Upper lobe of left lung (tissue), 6 donors: ENCODE results near the gene USP33. TPM values are rescaled to one million over a fixed set of nuclear protein-coding genes. Genes with fewer than 3 reads are reported as not detected.

Experiments
- ATAC-seq, 2 donors: fragments of 200-7000 bp; cut with Tn5 transposase; one replicate each; pipeline ENCODE4 v1.9.1; 2022; ENCODE audit warnings: mild to moderate bottlenecking in 2 of 2, moderate library complexity in 2 of 2; ENCODE audit not compliant: low FRiP score in 2 of 2
- DNase-seq, 2 donors: peaks; one replicate each; pipeline ENCODE4 v3.0.0-alpha.2; 2019 to 2020
- H3K27ac ChIP-seq, 4 donors: fragments of 200-600 bp; sonication (generic); one replicate each; pipeline ENCODE4 v1.5.1; 2016 to 2019
- H3K27me3 ChIP-seq, 4 donors: fragments of 200-600 bp; sonication (generic); one replicate each; pipeline ENCODE4 v1.5.1; 2017 to 2019
- H3K36me3 ChIP-seq, 4 donors: fragments of 200-600 bp; sonication (generic); one replicate each; pipeline ENCODE4 v1.5.1; 2016 to 2019
- H3K4me1 ChIP-seq, 4 donors: fragments of 200-600 bp; sonication (generic); one replicate each; pipeline ENCODE4 v1.5.1; 2018 to 2019
- H3K4me3 ChIP-seq, 4 donors: fragments of 200-600 bp; sonication (generic); one replicate each; pipeline ENCODE4 v1.5.1; 2017 to 2019; ENCODE audit warnings: mild to moderate bottlenecking in 2 of 4, moderate library complexity in 1 of 4
- H3K9me3 ChIP-seq, 4 donors: fragments of 200-600 bp; sonication (generic); one replicate each; pipeline ENCODE4 v1.5.1; 2018 to 2019
- CTCF ChIP-seq, 6 experiments: fragments of 450-650 bp in 4 of 6; fragments of 200-600 bp in 2 of 6; sonication (generic) in 2 of 6; IDR thresholded peaks; one replicate each; pipeline ENCODE4 v1.5.1; 2016 to 2019; ENCODE audit warnings: antibody characterized with exemption in 6 of 6
- EP300 ChIP-seq, 4 donors: sonication (generic); formaldehyde crosslinking; IDR thresholded peaks; one replicate each; pipeline ENCODE4 v1.5.1; 2017; ENCODE audit warnings: antibody characterized with exemption in 4 of 4, control low read depth in 2 of 4
- POLR2A ChIP-seq, 4 donors: fragments of 450-650 bp; IDR thresholded peaks; one replicate each; pipeline ENCODE4 v1.5.1; 2016 to 2017; ENCODE audit warnings: antibody characterized with exemption in 4 of 4, mild to moderate bottlenecking in 2 of 4
- POLR2AphosphoS5 ChIP-seq, 2 donors: sonication (generic); formaldehyde crosslinking; IDR thresholded peaks; one replicate each; pipeline ENCODE4 v1.5.1; 2017; ENCODE audit warnings: antibody characterized with exemption in 2 of 2
- WGBS, 2 donors: methylation state at CpG; one replicate each; pipeline ENCODE4 v1.1.5; 2017 to 2018; 5-methylcytosine and 5-hydroxymethylcytosine counted together
- total RNA-seq, 6 donors: library from RNA; depleted of rRNA in 4 of 6; stranded (reverse); fragments of >200 nt in 4 of 6; gene quantifications; one replicate each; pipeline versions ENCODE4 v1.1.0 to v1.2.1, GENCODE V29; 2016 to 2021
- donor health status: DM: no; HTN: no; CAD: no; lungs with moderate emphysema.
- donor health status: DM: no; HTN: yes; CAD: no; lungs with severe emphysema.

Gene USP33
- total RNA-seq, 6 donors from 2014 or later: 46.3 to 107 (median 58.7) TPM

- Histone ChIP-seq H3K9me3 (no peaks in the 10 kb centered on the region), H3K4me1 (peaks cover 0 to 28% (median 22%) of the 10 kb centered on the region in 4 donors), H3K36me3 (no peaks in the 10 kb centered on the region), H3K27ac (no peak overlapping the region), H3K27me3 (no peaks in the 10 kb centered on the region), H3K4me3 (no peak overlapping the region)
- TF ChIP-seq CTCF (IDR thresholded peaks at IDR 0.05): no peak
- no peak for TF ChIP-seq EP300 (IDR thresholded peaks at IDR 0.05)
- no peak for TF ChIP-seq POLR2AphosphoS5 (IDR thresholded peaks at IDR 0.05)
- no peak for TF ChIP-seq POLR2A (IDR thresholded peaks at IDR 0.05)
- DNase-seq (no peak), ATAC-seq (no peak)
- WGBS, 2 donors: 82 to 87% methylated on average over 1 of the region's 1 CpG
These were observed 85.8 kb downstream of the USP33 start for GRCh38 chr1:77673716-77674355.

- whole genome bisulfite sequencing, 2 donors: 93 to 94% methylated on average over 6 of the region's 6 CpGs
- TF ChIP-seq EP300 (IDR thresholded peaks at IDR 0.05) (no peak), CTCF (IDR thresholded peaks at IDR 0.05) (no peak), POLR2A (IDR thresholded peaks at IDR 0.05) (no peak)
- ATAC-seq (no peak), DNase-seq (no peak)
- Histone ChIP-seq H3K9me3 (no peaks in the 10 kb centered on the region), H3K36me3 (no peaks in the 10 kb centered on the region), H3K4me1 (peaks cover 0 to 31% (median 21%) of the 10 kb centered on the region in 4 donors), H3K27me3 (no peaks in the 10 kb centered on the region), H3K27ac (no peak overlapping the region), H3K4me3 (no peak overlapping the region)
These were observed 86.6 kb downstream of the USP33 start for GRCh38 chr1:77673030-77673429.

GRCh38 chr1:77672374-77672773, 87.3 kb downstream of the USP33 start:
- ATAC-seq: no peak
- 57 to 75% methylated on average over 2 of the region's 2 CpGs for WGBS, 2 donors
- TF ChIP-seq CTCF (IDR thresholded peaks at IDR 0.05): no peak
- TF ChIP-seq POLR2A (IDR thresholded peaks at IDR 0.05): no peak
- no peak for TF ChIP-seq EP300 (IDR thresholded peaks at IDR 0.05)
- TF ChIP-seq POLR2AphosphoS5 (IDR thresholded peaks at IDR 0.05): no peak

GRCh38 chr1:77671836-77672235, 87.8 kb downstream of the USP33 start:
- H3K27ac ChIP-seq: no peak overlapping the region
- DNase-seq (no peak), ATAC-seq (no peak)
- TF ChIP-seq POLR2AphosphoS5 (IDR thresholded peaks at IDR 0.05): no peak
- TF ChIP-seq EP300 (IDR thresholded peaks at IDR 0.05): no peak
- no peak for TF ChIP-seq POLR2A (IDR thresholded peaks at IDR 0.05)
- TF ChIP-seq CTCF (IDR thresholded peaks at IDR 0.05): no peak
- WGBS, 2 donors: 45 to 63% methylated on average over 5 of the region's 5 CpGs
- no peaks in the 10 kb centered on the region for H3K27me3 ChIP-seq
- no peak overlapping the region for H3K4me3 ChIP-seq
- H3K36me3 ChIP-seq: no peaks in the 10 kb centered on the region
- H3K4me1 ChIP-seq: peaks cover 0 to 31% (median 19%) of the 10 kb centered on the region in 4 donors
- no peaks in the 10 kb centered on the region for H3K9me3 ChIP-seq

More at GRCh38 chr1:77672374-77672773, 87.3 kb downstream of the USP33 start:
- Histone ChIP-seq H3K9me3 (no peaks in the 10 kb centered on the region), H3K4me3 (no peak overlapping the region), H3K36me3 (no peaks in the 10 kb centered on the region), H3K27me3 (no peaks in the 10 kb centered on the region), H3K27ac (no peak overlapping the region), H3K4me1 (peaks cover 0 to 31% (median 21%) of the 10 kb centered on the region in 4 donors)
- no peak for DNase-seq

GRCh38 chr1:77670330-77670729, 89.3 kb downstream of the USP33 start:
- H3K4me1 ChIP-seq: peaks cover 0 to 30% (median 19%) of the 10 kb centered on the region in 4 donors

More at GRCh38 chr1:77670330-77670729, 89.3 kb downstream of the USP33 start:
- DNase-seq (no peak), ATAC-seq (no peak)
- H3K27ac ChIP-seq: no peak overlapping the region
- no peaks in the 10 kb centered on the region for H3K36me3 ChIP-seq
- H3K27me3 ChIP-seq: no peaks in the 10 kb centered on the region
- TF ChIP-seq POLR2AphosphoS5 (IDR thresholded peaks at IDR 0.05): no peak
- TF ChIP-seq EP300 (IDR thresholded peaks at IDR 0.05): no peak
- no peak for TF ChIP-seq CTCF (IDR thresholded peaks at IDR 0.05)
- no peak for TF ChIP-seq POLR2A (IDR thresholded peaks at IDR 0.05)
- H3K4me3 ChIP-seq: no peak overlapping the region
- no peaks in the 10 kb centered on the region for H3K9me3 ChIP-seq
- WGBS, 2 donors: 88 to 95% methylated on average over 7 of the region's 7 CpGs
